GM06990 (cell line): ENCODE data around the gene RBM25.

Experiments
- DNase-seq: peaks from one replicate; pipeline ENCODE4 v3.0.0-alpha.2; 2011; ENCODE audit not compliant: insufficient read length; ENCODE audit errors: extremely low read depth
- H3K27me3 ChIP-seq: replicated peaks from 2 replicates; pipeline ENCODE4 v1.6.0; 2011; ENCODE audit warnings: low read length; ENCODE audit not compliant: control insufficient read depth, insufficient read depth
- H3K36me3 ChIP-seq: 2 replicates; pipeline ENCODE4 v1.5.1; 2011; ENCODE audit warnings: low read length; ENCODE audit not compliant: control insufficient read depth, insufficient read depth
- H3K4me3 ChIP-seq: replicated peaks from 2 replicates; pipeline ENCODE4 v1.5.1; 2011; ENCODE audit warnings: low read depth, mild to moderate bottlenecking, control low read depth, low read length
- TF ChIP-seq, protein P1 (sequence below): IDR thresholded peaks from 2 replicates; pipeline ENCODE4 v1.5.1; 2011; ENCODE audit warnings: low read length, control low read depth, mild to moderate bottlenecking, inconsistent platforms; ENCODE audit not compliant: insufficient read depth, poor library complexity, severe bottlenecking

Gene RBM25

DNA sequence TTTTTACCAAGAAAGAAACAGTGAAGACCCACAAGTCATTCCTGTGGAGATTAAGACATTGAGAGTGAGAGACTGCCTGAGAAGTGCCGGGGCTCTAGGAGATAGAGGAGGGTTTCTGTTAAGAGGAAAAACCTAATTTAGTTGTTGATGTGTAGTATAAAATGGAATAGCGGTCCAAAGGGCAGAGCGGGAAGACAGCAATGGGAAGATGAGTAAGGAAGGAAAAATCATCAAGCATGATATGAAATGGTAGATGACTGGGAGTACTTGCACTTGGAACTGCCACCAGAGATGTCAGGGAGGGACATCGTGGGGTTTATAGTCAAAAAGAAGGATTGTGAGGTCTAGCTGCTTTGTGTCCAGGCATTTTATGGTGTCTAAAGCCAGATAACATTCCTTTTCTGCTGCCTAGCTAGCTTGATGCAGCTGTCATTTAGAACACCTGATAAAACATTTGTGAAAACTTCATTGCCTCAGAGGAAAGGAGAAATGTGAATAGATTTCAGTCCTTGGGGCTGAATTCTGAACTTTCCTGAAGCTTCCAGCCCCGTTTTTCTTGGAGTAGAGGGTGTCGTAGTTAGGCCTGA is 57.8 kb downstream of the RBM25 start:
- H3K27me3 ChIP-seq: no peaks in the 10 kb centered on the region
- TF ChIP-seq, protein P1, sequence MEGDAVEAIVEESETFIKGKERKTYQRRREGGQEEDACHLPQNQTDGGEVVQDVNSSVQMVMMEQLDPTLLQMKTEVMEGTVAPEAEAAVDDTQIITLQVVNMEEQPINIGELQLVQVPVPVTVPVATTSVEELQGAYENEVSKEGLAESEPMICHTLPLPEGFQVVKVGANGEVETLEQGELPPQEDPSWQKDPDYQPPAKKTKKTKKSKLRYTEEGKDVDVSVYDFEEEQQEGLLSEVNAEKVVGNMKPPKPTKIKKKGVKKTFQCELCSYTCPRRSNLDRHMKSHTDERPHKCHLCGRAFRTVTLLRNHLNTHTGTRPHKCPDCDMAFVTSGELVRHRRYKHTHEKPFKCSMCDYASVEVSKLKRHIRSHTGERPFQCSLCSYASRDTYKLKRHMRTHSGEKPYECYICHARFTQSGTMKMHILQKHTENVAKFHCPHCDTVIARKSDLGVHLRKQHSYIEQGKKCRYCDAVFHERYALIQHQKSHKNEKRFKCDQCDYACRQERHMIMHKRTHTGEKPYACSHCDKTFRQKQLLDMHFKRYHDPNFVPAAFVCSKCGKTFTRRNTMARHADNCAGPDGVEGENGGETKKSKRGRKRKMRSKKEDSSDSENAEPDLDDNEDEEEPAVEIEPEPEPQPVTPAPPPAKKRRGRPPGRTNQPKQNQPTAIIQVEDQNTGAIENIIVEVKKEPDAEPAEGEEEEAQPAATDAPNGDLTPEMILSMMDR: no peak
- no peak for DNase-seq
- H3K4me3 ChIP-seq: no peak overlapping the region
- H3K36me3 ChIP-seq: peaks cover 13% of the 10 kb centered on the region

DNA sequence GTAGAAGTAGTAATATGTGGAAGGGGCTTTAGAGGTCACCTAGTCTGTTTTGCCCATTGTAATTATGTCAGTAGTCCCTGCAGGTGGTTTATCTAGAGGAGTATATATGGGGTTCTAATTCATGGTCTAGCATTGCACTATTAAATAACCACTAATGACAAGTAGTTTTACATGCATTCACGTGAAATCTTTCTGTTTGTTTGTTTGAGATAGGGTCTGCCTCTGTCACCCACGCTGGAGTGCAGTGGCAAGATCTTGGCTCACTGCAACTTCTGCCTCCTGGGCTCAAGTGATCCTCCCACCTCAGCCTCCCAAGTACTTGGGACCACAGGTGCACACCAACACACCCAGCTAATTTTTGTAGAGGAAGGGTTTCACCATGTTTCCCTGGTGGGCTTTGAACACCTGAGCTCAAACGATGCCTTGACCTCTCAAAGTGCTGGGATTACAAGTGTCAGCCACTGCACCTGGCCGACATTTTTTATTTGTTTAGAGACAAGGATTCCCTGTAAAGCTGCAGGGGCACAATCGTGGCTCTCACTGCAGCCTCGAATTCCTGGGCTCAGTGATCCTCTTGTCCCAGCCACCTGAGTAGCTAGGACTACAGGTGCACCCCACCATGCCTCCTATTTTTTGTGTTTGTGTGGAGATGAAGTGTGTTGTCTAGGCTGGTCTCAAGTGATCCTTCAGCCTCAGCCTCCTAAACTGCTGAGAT is 66.0 kb downstream of the RBM25 start:
- no peak overlapping the region for H3K4me3 ChIP-seq
- H3K27me3 ChIP-seq: no peaks in the 10 kb centered on the region
- TF ChIP-seq, protein P1: no peak
- peaks cover 4% of the 10 kb centered on the region for H3K36me3 ChIP-seq
- DNase-seq: no peak

- Histone ChIP-seq H3K4me3 (no peak overlapping the region), H3K27me3 (no peaks in the 10 kb centered on the region), H3K36me3 (peaks cover 4% of the 10 kb centered on the region)
- no peak for DNase-seq
- TF ChIP-seq, protein P1: no peak
These were observed 66.8 kb downstream of the RBM25 start for GRCh38 chr14:73125169-73125588.

DNA sequence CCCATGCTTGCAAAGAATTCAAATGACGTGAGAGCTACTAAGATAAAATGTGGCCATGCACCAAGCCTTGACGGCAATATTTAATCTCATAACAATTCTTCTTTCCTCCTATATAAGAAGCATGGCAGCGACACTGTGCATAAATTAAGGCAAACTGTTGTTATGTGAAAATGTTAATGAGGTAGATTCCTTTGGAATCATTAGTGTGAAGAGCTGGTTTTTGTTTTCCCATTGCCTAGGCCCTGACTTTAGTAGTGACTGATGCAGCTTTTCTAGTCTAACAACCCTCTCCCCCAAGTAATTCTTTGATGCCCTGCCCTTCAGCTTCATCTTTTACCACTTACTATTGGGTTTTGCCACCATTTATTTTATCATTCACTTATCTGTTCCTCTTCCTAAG is 67.4 kb downstream of the RBM25 start:
- TF ChIP-seq, protein P1: no peak
- no peaks in the 10 kb centered on the region for H3K27me3 ChIP-seq
- H3K36me3 ChIP-seq: peaks cover 4% of the 10 kb centered on the region
- no peak for DNase-seq
- no peak overlapping the region for H3K4me3 ChIP-seq

DNA sequence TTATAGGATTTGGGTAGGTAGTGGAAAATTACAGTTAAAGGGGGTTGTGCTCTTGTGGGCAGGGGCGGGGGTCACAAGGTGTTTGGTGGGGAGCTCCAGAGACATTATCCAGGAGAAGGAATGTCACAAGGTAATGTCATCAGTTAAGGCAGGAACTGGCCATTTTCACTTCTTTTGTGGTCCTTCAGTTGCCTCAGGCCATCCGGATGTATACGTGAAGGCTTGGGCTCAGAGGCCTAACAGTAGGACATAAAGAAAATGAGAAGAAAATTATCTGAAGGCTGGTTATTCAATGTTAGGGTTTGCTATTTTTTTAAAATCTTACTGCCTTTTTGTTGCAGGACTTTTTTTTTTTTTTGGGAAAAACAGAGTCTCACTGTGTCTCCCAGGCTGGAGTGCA is 75.5 kb downstream of the RBM25 start:
- TF ChIP-seq, protein P1: no peak
- H3K36me3 ChIP-seq: no peaks in the 10 kb centered on the region
- no peaks in the 10 kb centered on the region for H3K27me3 ChIP-seq
- no peak overlapping the region for H3K4me3 ChIP-seq
- no peak for DNase-seq
